GM18909 (cell line): ENCODE data around the gene TEX19.

ENCODE experiments used
- ATAC-seq: cut with Tn5 transposase; IDR thresholded peaks from one replicate; pipeline ENCODE4 v1.9.1; 2021; ENCODE audit warnings: mild to moderate bottlenecking; ENCODE audit not compliant: unreplicated experiment, poor library complexity

TEX19 gene

GRCh38 chr17:82358465-82359350 is at the start of gene TEX19:
Gene TEX19, plus strand, starts transcription at chr17:82359247. Its CDS starts 2,904 bp downstream, at chr17:82362151.
- ATAC-seq, result no peak

- ATAC-seq, result no peak
These were observed 49.1 kb upstream of the TEX19 start for GRCh38 chr17:82309656-82310570.

GRCh38 chr17:82310877-82311276 is 48.2 kb upstream of the TEX19 start:
- no peak for ATAC-seq

GRCh38 chr17:82311971-82312370 is 47.1 kb upstream of the TEX19 start:
- no peak for ATAC-seq

- ATAC-seq, result no peak
These were observed 45.6 kb upstream of the TEX19 start for GRCh38 chr17:82313195-82314011.

- no peak for ATAC-seq
These were observed 44.9 kb upstream of the TEX19 start for GRCh38 chr17:82314012-82314726.

- no peak for ATAC-seq
These were observed 44.1 kb upstream of the TEX19 start for GRCh38 chr17:82314727-82315605.

- ATAC-seq, result no peak
These were observed 43.2 kb upstream of the TEX19 start for GRCh38 chr17:82315703-82316358.

GRCh38 chr17:82316651-82317393 is 42.2 kb upstream of the TEX19 start:
- no peak for ATAC-seq

- ATAC-seq, result no peak
These were observed 41.5 kb upstream of the TEX19 start, which contains the start of gene CD7 for GRCh38 chr17:82317394-82318168. Gene CD7, minus strand, starts transcription at chr17:82317608. Its CDS starts 113 bp downstream, at chr17:82317495.

GRCh38 chr17:82318169-82318498 is 40.9 kb upstream of the TEX19 start:
- ATAC-seq, result no peak

- no peak for ATAC-seq
These were observed 40.1 kb upstream of the TEX19 start for GRCh38 chr17:82318772-82319606.

- ATAC-seq, result no peak
These were observed 39.4 kb upstream of the TEX19 start for GRCh38 chr17:82319619-82320062.

GRCh38 chr17:82320140-82320840 is 38.8 kb upstream of the TEX19 start:
- ATAC-seq, result no peak
